Neural cell (in vitro differentiated cells): ENCODE results near the gene TMIGD3. TPM values are rescaled to one million over a fixed set of nuclear protein-coding genes. Genes with fewer than 3 reads are reported as not detected.

Source experiments
- H2AFZ ChIP-seq: fragments of 200-600, 300-800 bp; sonication (generic), shearing (Covaris generic); 2 replicates; pipeline ENCODE4 v1.6.0; 2014; ENCODE audit warnings: low read depth, mild to moderate bottlenecking, antibody characterized with exemption, low read length, moderate library complexity
- H3F3A ChIP-seq: fragments of 200-600 bp; shearing (Covaris generic); 2 replicates; pipeline ENCODE4 v1.6.1; 2016; ENCODE audit warnings: mild to moderate bottlenecking, moderate library complexity, mixed read lengths, antibody characterized with exemption, low read length; ENCODE audit not compliant: insufficient read depth, poor library complexity, severe bottlenecking
- H3K27ac ChIP-seq: fragments of 200-600, 300-800 bp; sonication (generic), shearing (Covaris generic); 2 replicates; pipeline ENCODE4 v1.5.1; 2014; ENCODE audit warnings: mild to moderate bottlenecking, low read length, moderate library complexity
- H3K27me3 ChIP-seq: fragments of 300-800, 200-600 bp; sonication (generic), shearing (Covaris generic); 2 replicates; pipeline ENCODE4 v1.6.0; 2014; ENCODE audit warnings: mild to moderate bottlenecking, low read depth, low read length, moderate library complexity; ENCODE audit not compliant: insufficient read depth
- H3K36me3 ChIP-seq: fragments of 300-800, 200-600 bp; sonication (generic), shearing (Covaris generic); 2 replicates; pipeline ENCODE4 v1.5.1; 2014; ENCODE audit warnings: mild to moderate bottlenecking, antibody characterized with exemption, low read length, moderate library complexity; ENCODE audit not compliant: insufficient read depth
- H3K4me2 ChIP-seq: fragments of 300-800, 200-600 bp; sonication (generic), shearing (Covaris generic); 2 replicates; pipeline ENCODE4 v1.6.0; 2014; ENCODE audit warnings: mild to moderate bottlenecking, low read length
- H3K4me3 ChIP-seq: fragments of 300-800, 200-600 bp; sonication (generic), shearing (Covaris generic); 2 replicates; pipeline ENCODE4 v1.5.1; 2014; ENCODE audit warnings: mild to moderate bottlenecking, low read length, moderate library complexity
- H3K79me2 ChIP-seq: fragments of 200-600 bp; shearing (Covaris generic); replicated peaks from 2 replicates; pipeline ENCODE4 v1.6.0; 2014; ENCODE audit warnings: mild to moderate bottlenecking, low read length, moderate library complexity; ENCODE audit not compliant: insufficient read depth
- H3K9ac ChIP-seq: fragments of 300-800, 200-600 bp; sonication (generic), shearing (Covaris generic); 2 replicates; pipeline ENCODE4 v1.6.1; 2016; ENCODE audit warnings: mild to moderate bottlenecking, low read length, mixed read lengths
- H3K9me2 ChIP-seq: fragments of 200-600 bp; shearing (Covaris generic); 2 replicates; pipeline ENCODE4 v1.6.1; 2016; ENCODE audit warnings: mild to moderate bottlenecking, low read length, mixed read lengths; ENCODE audit not compliant: insufficient read depth
- H3K9me3 ChIP-seq: fragments of 200-600, 300-800 bp; sonication (generic), shearing (Covaris generic); 2 replicates; pipeline ENCODE4 v1.6.1; 2016; ENCODE audit warnings: mild to moderate bottlenecking, mixed run types, low read length, moderate library complexity, mixed read lengths
- H4K20me1 ChIP-seq: fragments of 200-600 bp; shearing (Covaris generic); 2 replicates; pipeline ENCODE4 v1.6.1; 2016; ENCODE audit warnings: mild to moderate bottlenecking, mixed run types; ENCODE audit not compliant: insufficient read depth
- EP300 ChIP-seq: fragments of 450-650 bp; conservative IDR thresholded peaks from 2 replicates; pipeline ENCODE4 v1.6.1; 2014; ENCODE audit warnings: antibody characterized with exemption, mild to moderate bottlenecking, moderate library complexity; ENCODE audit not compliant: poor library complexity, severe bottlenecking
- EZH2 ChIP-seq: fragments of 200-600, 300-800 bp; shearing (Covaris generic), sonication (generic); IDR thresholded peaks from 2 replicates; pipeline ENCODE4 v1.6.1; 2014; ENCODE audit warnings: antibody characterized with exemption, low read length, borderline replicate concordance, mild to moderate bottlenecking; ENCODE audit not compliant: insufficient read depth, poor library complexity, severe bottlenecking
- MXI1 ChIP-seq: fragments of 450-650 bp; conservative IDR thresholded peaks from 2 replicates; pipeline ENCODE4 v1.6.1; 2014; ENCODE audit warnings: antibody characterized with exemption, mild to moderate bottlenecking; ENCODE audit not compliant: poor library complexity, severe bottlenecking
- POLR2AphosphoS5 ChIP-seq: IDR thresholded peaks from 2 replicates; pipeline ENCODE4 v1.6.1; 2012
- RAD21 ChIP-seq: fragments of 450-650 bp; conservative IDR thresholded peaks from 2 replicates; pipeline ENCODE4 v1.6.1; 2014; ENCODE audit warnings: antibody characterized with exemption, mild to moderate bottlenecking, moderate library complexity
- REST ChIP-seq: IDR thresholded peaks from 2 replicates; pipeline ENCODE4 v1.6.1; 2012; ENCODE audit warnings: borderline replicate concordance
- SMC3 ChIP-seq: fragments of 450-650 bp; conservative IDR thresholded peaks from 2 replicates; pipeline ENCODE4 v1.6.1; 2014; ENCODE audit warnings: antibody characterized with exemption, mild to moderate bottlenecking, moderate library complexity; ENCODE audit not compliant: poor library complexity
- TAF1 ChIP-seq: IDR thresholded peaks from 2 replicates; pipeline ENCODE4 v1.6.1; 2012; ENCODE audit warnings: low read depth
- polyA plus RNA-seq: library from polyadenylated mRNA; depleted of rRNA; stranded (reverse); fragments of >200 nt; gene quantifications from 2 replicates; pipeline ENCODE4 v1.2.3, GENCODE V29; 2014
- TF ChIP-seq, protein P1 (sequence below): fragments of 450-650 bp; IDR thresholded peaks from 2 replicates; pipeline ENCODE4 v1.5.1; 2014; ENCODE audit warnings: antibody characterized with exemption, mild to moderate bottlenecking, moderate library complexity; ENCODE audit not compliant: poor library complexity, severe bottlenecking

The TMIGD3 gene
- polyA plus RNA-seq, 1 donor from 2014 or later, result not detected

- Histone ChIP-seq H3K79me2 (no peaks in the 10 kb centered on the region), H4K20me1 (no peaks in the 10 kb centered on the region), H3K9me2 (no peaks in the 10 kb centered on the region), H3K27me3 (no peaks in the 10 kb centered on the region), H3K27ac (no peak overlapping the region), H3K9me3 (no peaks in the 10 kb centered on the region), H3K9ac (no peak overlapping the region), H3F3A (no peaks in the 10 kb centered on the region), H3K4me3 (no peak overlapping the region), H3K36me3 (no peaks in the 10 kb centered on the region), H2AFZ (no peak overlapping the region), H3K4me2 (no peak overlapping the region)
- no peak for TF ChIP-seq EP300
- no peak for TF ChIP-seq MXI1
- no peak for TF ChIP-seq EZH2
- TF ChIP-seq SMC3, result no peak
- TF ChIP-seq POLR2AphosphoS5, result no peak
Observed at GRCh38 chr1:111471012-111471411, 32.4 kb downstream of the TMIGD3 start.

- Histone ChIP-seq H3K9ac (no peak overlapping the region), H3K4me3 (no peak overlapping the region), H3K9me2 (no peaks in the 10 kb centered on the region), H3F3A (no peaks in the 10 kb centered on the region), H3K27me3 (no peaks in the 10 kb centered on the region), H3K79me2 (no peaks in the 10 kb centered on the region), H3K36me3 (no peaks in the 10 kb centered on the region), H3K27ac (no peak overlapping the region), H4K20me1 (no peaks in the 10 kb centered on the region), H2AFZ (no peak overlapping the region), H3K9me3 (no peaks in the 10 kb centered on the region), H3K4me2 (no peak overlapping the region)
- TF ChIP-seq SMC3, result no peak
- no peak for TF ChIP-seq EP300
- TF ChIP-seq POLR2AphosphoS5, result no peak
- no peak for TF ChIP-seq EZH2
- TF ChIP-seq RAD21, result no peak
- TF ChIP-seq, protein P1, sequence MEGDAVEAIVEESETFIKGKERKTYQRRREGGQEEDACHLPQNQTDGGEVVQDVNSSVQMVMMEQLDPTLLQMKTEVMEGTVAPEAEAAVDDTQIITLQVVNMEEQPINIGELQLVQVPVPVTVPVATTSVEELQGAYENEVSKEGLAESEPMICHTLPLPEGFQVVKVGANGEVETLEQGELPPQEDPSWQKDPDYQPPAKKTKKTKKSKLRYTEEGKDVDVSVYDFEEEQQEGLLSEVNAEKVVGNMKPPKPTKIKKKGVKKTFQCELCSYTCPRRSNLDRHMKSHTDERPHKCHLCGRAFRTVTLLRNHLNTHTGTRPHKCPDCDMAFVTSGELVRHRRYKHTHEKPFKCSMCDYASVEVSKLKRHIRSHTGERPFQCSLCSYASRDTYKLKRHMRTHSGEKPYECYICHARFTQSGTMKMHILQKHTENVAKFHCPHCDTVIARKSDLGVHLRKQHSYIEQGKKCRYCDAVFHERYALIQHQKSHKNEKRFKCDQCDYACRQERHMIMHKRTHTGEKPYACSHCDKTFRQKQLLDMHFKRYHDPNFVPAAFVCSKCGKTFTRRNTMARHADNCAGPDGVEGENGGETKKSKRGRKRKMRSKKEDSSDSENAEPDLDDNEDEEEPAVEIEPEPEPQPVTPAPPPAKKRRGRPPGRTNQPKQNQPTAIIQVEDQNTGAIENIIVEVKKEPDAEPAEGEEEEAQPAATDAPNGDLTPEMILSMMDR, result no peak
Observed at GRCh38 chr1:111470596-111470995, 32.8 kb downstream of the TMIGD3 start.

GRCh38 chr1:111469539-111469938 lies 33.9 kb downstream of the TMIGD3 start:
- TF ChIP-seq EZH2 (no peak), REST (no peak), POLR2AphosphoS5 (no peak), MXI1 (no peak), RAD21 (no peak), SMC3 (no peak), EP300 (no peak), TAF1 (no peak)
- TF ChIP-seq, protein P1, result no peak
- H3K9me3 ChIP-seq, result no peaks in the 10 kb centered on the region

More at GRCh38 chr1:111469539-111469938, 33.9 kb downstream of the TMIGD3 start:
- H3K27me3 ChIP-seq, result no peaks in the 10 kb centered on the region
- no peaks in the 10 kb centered on the region for H3F3A ChIP-seq
- no peaks in the 10 kb centered on the region for H3K36me3 ChIP-seq
- no peaks in the 10 kb centered on the region for H4K20me1 ChIP-seq
- no peak overlapping the region for H3K4me2 ChIP-seq
- H3K79me2 ChIP-seq, result no peaks in the 10 kb centered on the region
- H3K4me3 ChIP-seq, result no peak overlapping the region
- H2AFZ ChIP-seq, result no peak overlapping the region
- no peaks in the 10 kb centered on the region for H3K9me2 ChIP-seq
- no peak overlapping the region for H3K9ac ChIP-seq
- H3K27ac ChIP-seq, result no peak overlapping the region
